ENCODE measurements around the gene FSIP1.
"Not testable (repeated sequence)": the region's sequence is repeated elsewhere in the genome, so short reads cannot be mapped to it uniquely, and the experiment has no call there.

The FSIP1 gene

GRCh38 chr15:39782441-39783138, at the start of gene FSIP1:
TSS of gene FSIP1 (minus strand) at chr15:39782841. CDS start at chr15:39776524, 6,317 bp downstream.
- DNase-seq, result peak; percentile 80

DNA sequence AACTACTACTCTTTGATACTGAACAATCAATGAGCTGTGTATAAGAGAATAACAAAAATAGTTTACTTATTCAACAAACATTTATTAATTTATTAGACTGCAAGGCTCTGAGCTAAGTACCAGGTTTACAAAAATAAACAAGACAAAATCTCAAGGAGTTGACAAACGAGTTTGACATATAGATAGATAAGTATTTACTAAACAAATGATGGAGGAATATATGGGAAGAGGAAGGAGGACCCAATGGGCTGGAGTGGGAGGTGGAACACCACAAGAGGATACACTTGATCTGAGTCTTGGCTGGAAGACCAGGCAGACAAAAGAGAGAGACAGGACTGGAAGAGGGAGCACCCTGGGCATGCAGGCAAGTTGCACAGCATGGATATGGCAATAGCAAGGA, 47.5 kb upstream of the FSIP1 start:
- no peak for DNase-seq

GRCh38 chr15:39828374-39828931, 45.8 kb upstream of the FSIP1 start:
- no peak for DNase-seq

GRCh38 chr15:39826975-39827374, 44.3 kb upstream of the FSIP1 start:
- DNase-seq, result no peak

GRCh38 chr15:39823634-39824033, 41.0 kb upstream of the FSIP1 start:
- no peak for DNase-seq

DNA sequence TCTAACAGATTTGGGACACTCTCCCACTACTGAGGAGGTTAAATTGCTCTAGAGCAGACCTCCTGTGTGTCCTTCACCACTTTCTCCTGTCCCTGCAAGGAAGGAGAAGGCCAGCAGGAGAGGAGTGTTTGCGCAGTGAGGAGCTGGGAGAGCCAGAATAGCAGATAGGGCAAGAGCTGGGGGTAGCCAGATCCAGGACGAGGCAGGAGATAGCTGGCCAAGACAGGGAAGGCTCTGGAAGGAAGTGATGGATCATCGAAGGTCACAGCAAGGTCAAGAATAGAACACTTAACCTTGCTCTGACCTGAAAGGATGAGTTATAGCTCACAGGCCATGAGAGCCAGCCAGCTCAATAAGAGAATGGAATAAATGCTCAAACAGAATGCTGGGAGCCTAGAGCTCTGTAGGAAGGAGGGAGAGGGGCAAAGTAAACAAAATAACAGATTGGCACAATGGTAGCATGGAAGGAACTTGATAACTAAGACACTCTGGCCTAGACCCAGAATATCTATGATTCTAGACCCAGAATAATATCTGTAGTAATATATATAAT, 37.5 kb upstream of the FSIP1 start:
- no peak for DNase-seq

DNA sequence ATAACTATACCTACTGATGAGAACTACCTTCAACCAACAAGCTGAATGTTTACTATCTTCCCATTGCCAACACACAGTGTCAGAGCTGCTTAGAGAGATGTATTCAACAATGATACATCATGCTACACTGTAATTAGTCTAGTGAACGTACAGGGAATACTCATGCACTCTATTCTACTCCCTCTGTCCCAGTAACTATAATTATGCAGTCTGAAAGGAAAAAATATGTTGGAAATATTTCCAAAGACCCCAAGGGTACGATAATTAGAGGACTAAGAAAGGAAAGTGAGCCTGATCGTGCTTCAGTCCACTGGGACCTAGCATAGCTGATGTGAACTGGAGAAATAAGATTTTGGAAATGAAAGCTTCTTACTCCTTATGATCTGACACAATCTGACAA, 36.9 kb upstream of the FSIP1 start:
- no peak for DNase-seq

GRCh38 chr15:39817892-39818291, 35.3 kb upstream of the FSIP1 start:
- no peak for DNase-seq

DNA sequence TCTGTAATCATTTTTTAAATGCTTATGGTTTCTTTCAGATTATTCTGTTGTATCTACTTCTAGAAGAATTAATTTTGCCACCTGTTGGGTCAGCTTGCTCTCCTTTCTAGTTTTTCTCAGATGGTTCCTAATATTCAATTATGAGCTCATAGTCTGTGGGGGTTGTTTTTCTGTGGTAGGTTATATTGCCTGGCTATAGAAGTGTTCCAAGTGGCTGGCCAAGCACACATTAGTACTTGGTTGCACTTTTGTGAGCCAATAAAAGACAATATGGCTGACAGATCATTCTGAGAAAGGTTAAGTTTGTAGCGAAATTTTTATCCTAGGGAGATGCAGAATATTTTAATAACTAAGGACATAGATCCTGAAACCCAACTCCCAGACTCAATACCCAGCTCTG, 31.8 kb upstream of the FSIP1 start:
- DNase-seq, result no peak

- DNase-seq, result not testable (repeated sequence)
Observed at GRCh38 chr15:39812651-39813050, 30.0 kb upstream of the FSIP1 start.

DNA sequence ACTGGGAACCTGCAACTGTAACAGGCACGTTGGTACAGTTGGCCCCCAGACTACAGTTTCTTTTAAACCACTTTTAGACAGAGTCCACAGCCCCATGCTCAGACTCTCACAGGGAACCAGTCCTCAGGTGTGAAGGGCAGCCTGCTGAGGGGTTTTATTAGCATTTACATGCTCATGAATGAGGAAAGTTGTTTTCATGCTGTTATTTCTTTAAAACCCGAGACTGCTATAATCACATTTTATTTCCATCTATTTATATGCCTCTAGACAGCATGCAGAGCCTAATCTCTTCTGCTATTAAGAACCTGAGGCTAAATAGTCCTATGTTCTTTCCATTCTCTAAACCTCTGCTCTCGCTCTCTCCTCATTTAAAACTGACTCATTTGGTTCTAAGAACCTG, 26.3 kb upstream of the FSIP1 start:
- no peak for DNase-seq

DNA sequence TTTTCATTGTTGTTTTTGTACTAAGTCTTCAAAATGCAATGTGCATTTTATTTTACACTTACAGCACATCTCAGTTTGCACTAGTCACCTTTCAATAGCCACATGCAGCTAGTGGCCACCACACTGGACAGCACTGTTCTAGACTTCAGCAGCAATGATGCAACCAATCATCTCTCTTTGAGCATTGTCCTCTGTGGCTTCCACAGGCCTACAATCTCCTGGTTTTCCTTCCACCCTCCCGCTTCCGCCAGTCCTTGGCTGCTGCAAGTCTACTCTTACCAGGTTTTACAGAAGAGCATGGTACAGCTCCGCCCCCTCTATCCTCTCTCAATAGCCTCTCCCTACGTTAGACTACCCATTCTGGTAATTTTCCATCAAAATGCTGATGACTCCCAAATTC, 25.1 kb upstream of the FSIP1 start:
- no peak for DNase-seq

DNA sequence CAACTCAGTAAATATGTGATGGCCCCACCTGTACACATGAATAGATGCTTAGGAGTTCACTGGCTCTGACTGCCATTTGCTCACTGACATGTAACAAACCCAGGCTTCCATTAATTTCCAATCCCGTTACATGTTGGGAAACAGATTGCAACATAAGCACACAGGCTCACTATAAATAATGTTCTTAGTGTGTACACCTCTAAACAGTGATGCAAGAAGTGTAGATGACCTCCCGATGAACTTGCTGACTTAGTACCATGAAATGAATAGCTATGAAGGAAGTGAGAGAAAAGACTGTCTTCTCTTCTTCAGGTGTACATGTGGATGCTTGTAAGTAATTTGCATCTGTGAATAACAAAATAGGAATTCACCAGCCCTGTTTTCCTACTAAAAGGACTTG, 21.4 kb upstream of the FSIP1 start:
- DNase-seq, result no peak

- no peak for DNase-seq
Observed at GRCh38 chr15:39803016-39803415, 20.4 kb upstream of the FSIP1 start.

DNA sequence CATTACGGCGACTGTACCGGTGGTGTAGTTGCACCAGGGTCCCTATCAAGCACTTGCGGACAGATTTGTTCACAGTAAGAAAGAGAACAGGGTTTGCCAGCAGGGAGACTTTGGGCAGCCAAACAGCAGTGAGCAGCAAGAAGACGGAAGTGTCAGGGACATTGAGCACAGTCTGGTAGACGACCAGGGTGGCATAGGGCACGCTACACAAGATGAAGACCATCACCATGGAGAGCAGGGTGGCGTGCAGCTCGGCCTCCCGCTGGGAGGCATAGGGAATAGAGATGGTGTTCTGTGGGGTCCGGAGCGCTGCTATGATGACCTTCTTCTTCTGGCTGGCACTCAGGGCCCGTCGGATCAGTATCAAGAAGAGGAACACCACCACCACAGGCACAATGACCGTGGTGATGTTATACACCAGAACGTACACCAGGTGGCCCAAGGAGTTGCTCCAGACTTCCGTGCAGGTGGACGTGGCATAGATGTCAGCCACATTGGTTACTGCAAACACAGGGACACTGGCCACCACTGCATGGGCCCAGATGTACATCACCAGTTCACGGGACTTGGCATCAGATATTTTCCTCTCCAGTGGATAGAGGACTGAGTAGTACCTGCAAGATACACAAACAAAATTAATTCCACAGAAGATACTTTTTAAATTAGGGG, 19.1 kb upstream of the FSIP1 start:
- DNase-seq, result peak; percentile 27

GRCh38 chr15:39799552-39800011, 16.9 kb upstream of the FSIP1 start:
- DNase-seq, result no peak

DNA sequence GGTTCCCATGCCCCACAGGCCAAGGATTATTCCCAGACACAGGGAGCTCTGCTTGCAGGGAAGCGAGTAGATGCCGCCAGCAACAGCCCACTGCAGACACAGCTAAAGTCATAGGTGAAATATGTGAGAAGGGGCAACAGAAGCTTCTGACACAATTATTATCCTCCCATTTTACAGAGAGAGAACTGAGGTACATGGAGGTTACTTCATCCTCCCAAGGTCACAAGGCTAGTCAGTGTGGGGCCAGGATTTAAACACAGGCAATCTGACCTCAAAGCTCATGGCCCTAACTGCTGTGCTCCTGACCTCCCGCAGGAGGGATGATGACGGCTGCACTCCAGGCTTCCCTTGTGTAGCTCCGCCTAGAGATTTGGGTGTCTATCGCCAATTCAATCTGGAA, 15.7 kb upstream of the FSIP1 start:
- no peak for DNase-seq

GRCh38 chr15:39797407-39797806, 14.8 kb upstream of the FSIP1 start:
- DNase-seq, result no peak

DNA sequence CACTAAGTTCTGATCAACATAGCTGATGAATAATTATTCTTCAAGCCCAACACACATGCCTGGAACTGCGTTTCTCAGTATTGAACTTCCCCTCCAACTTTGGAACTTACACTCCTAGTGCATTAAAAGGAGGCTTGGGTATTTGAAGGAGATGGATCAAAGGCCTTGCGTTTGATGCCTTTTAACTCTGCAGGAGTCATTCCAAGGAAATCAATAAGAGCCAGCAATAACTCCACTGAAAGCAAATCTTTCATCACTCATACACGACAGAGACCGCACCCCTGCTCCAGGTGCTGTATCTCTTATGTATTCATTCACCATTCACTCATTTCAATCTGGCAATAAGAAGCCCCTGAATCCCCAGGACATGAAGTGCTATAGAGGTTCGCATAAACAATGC, 14.0 kb upstream of the FSIP1 start:
- no peak for DNase-seq

DNA sequence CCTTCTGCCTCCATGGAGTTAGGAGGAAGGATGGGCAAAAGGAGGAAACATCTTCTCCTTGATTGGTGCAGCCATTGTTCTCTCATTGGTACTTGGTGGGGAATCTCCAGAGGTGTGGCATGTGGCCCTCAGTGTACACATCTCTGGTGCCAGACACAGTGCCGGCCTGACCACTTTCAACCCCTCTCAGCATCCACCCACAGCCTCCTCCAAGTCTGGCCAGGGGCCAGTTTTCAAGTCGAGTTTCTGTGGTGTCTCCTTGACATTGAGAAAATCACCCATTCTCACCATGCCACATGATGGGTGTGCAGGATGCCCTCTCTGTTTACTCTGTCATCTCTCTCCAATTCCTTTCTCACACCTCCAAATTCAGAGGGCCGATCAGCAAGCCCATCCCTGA, 12.8 kb upstream of the FSIP1 start:
- DNase-seq, result no peak

GRCh38 chr15:39794954-39795353, 12.3 kb upstream of the FSIP1 start:
- no peak for DNase-seq

DNA sequence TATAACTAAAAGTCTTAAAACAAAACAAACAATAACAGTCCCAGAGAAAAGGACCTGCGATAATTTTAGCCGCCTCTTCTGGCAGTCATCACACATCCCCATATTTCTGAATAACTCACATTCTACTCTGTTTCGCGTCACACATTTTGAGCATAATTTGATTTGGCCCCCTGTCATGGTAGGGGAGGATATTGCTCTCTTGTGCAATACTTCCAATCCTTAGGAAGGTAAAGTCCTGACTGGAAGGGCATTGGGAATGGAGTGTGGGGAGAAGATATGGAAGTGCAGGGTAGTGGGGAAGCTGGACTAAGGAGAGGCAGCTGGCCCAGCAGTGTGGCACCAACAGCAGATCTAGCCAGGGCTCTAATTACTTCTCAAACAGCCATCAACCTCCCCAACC, 11.3 kb upstream of the FSIP1 start:
- no peak for DNase-seq

GRCh38 chr15:39792844-39793335, 10.2 kb upstream of the FSIP1 start:
- no peak for DNase-seq
